HepG2 (cell line): ENCODE data around the gene TNFAIP8L2. TPM values are rescaled to one million over a fixed set of nuclear protein-coding genes. Genes with fewer than 3 reads are reported as not detected.

Source experiments
- ATF5 ChIP-seq: sonication (generic); formaldehyde crosslinking; IDR thresholded peaks from 2 replicates; pipeline ENCODE4 v1.4.0; 2020; ENCODE audit warnings: mild to moderate bottlenecking, low read depth, missing genetic modification reagents
- BCL6 ChIP-seq: IDR thresholded peaks from 2 replicates; pipeline ENCODE4 v1.6.1; 2016; ENCODE audit warnings: missing genetic modification reagents, missing compliant biosample characterization
- BCLAF1 ChIP-seq: fragments of 450-650 bp; IDR thresholded peaks from 2 replicates; pipeline ENCODE4 v1.6.1; 2017; ENCODE audit warnings: mild to moderate bottlenecking
- CHD2 ChIP-seq: IDR thresholded peaks from 2 replicates; pipeline ENCODE4 v1.6.1; 2011; ENCODE audit warnings: low read depth, low read length, improper control_type of control experiment
- DNMT3B ChIP-seq: conservative IDR thresholded peaks from 2 replicates; pipeline ENCODE4 v1.6.1; 2016; ENCODE audit warnings: missing biosample characterization, control low read depth
- GMEB2 ChIP-seq: IDR thresholded peaks from 2 replicates; pipeline ENCODE4 v1.6.1; 2016; ENCODE audit warnings: missing biosample characterization, missing genetic modification reagents, low read depth
- ISL2 ChIP-seq: sonication (generic); formaldehyde crosslinking; IDR thresholded peaks from 2 replicates; pipeline ENCODE4 v1.5.0; 2020; ENCODE audit warnings: missing genetic modification reagents
- KDM5A ChIP-seq: fragments of 200-600 bp; sonication (generic); IDR thresholded peaks from 2 replicates; pipeline ENCODE4 v1.7.0; 2018; ENCODE audit warnings: antibody characterized with exemption, mild to moderate bottlenecking, low read length, borderline replicate concordance
- KDM6A ChIP-seq: IDR thresholded peaks from 2 replicates; pipeline ENCODE4 v1.6.1; 2016; ENCODE audit warnings: low read depth
- MAFG ChIP-seq: sonication (generic); formaldehyde crosslinking; IDR thresholded peaks from 2 replicates; pipeline ENCODE4 v1.5.1; 2020; ENCODE audit warnings: mild to moderate bottlenecking, missing genetic modification reagents
- PHB2 ChIP-seq: fragments of 450-650 bp; IDR thresholded peaks from 2 replicates; pipeline ENCODE4 v1.6.1; 2018; ENCODE audit not compliant: partially characterized antibody
- PHF5A ChIP-seq: IDR thresholded peaks from one replicate; pipeline ENCODE4 v1.6.1; 2018; ENCODE audit warnings: low read depth, missing genetic modification reagents; ENCODE audit not compliant: unreplicated experiment
- RAD51 ChIP-seq: fragments of 450-650 bp; IDR thresholded peaks from 2 replicates; pipeline ENCODE4 v1.6.1; 2016; ENCODE audit warnings: borderline replicate concordance
- SIN3B ChIP-seq: fragments of 150-350 bp; IDR thresholded peaks from 2 replicates; pipeline ENCODE4 v1.6.1; 2014; ENCODE audit warnings: low read length
- TAF15 ChIP-seq: fragments of 200-400 bp; formaldehyde crosslinking; IDR thresholded peaks from one replicate; pipeline ENCODE4 v1.6.1; 2018; ENCODE audit warnings: mild to moderate bottlenecking, low read depth, low read length; ENCODE audit not compliant: poor library complexity, severe bottlenecking
- TCF7L2 ChIP-seq: IDR thresholded peaks from 2 replicates; pipeline ENCODE4 v1.6.1; 2011; ENCODE audit warnings: mild to moderate bottlenecking, low read depth, low read length, moderate library complexity
- ZMAT3 ChIP-seq: sonication (generic); formaldehyde crosslinking; conservative IDR thresholded peaks from 2 replicates; pipeline ENCODE4 v1.7.0; 2021; ENCODE audit warnings: missing genetic modification reagents
- ZNF17 ChIP-seq: sonication (generic); formaldehyde crosslinking; IDR thresholded peaks from 2 replicates; pipeline ENCODE4 v1.5.0; 2020; ENCODE audit warnings: mild to moderate bottlenecking, missing genetic modification reagents
- ZNF331 ChIP-seq: sonication (generic); formaldehyde crosslinking; IDR thresholded peaks from 2 replicates; pipeline ENCODE4 v1.4.0; 2020; ENCODE audit warnings: missing genetic modification reagents
- ZNF362 ChIP-seq: sonication (generic); formaldehyde crosslinking; IDR thresholded peaks from 2 replicates; pipeline ENCODE4 v1.4.0; 2020; ENCODE audit warnings: missing genetic modification reagents, mild to moderate bottlenecking, borderline replicate concordance
- ZXDC ChIP-seq: sonication (generic); formaldehyde crosslinking; IDR thresholded peaks from 2 replicates; pipeline ENCODE4 v1.5.0; 2020; ENCODE audit warnings: mild to moderate bottlenecking, missing genetic modification reagents
- polyA plus RNA-seq, 8 experiments: library from polyadenylated mRNA; depleted of rRNA in 3 of 8; stranded (reverse) in 7 of 8; unstranded in 1 of 8; fragments of >200 nt; fragmentation: Illumina TruSeq in 4 of 8; extraction: Trizol in 4 of 8; gene quantifications; 2 replicates each; pipeline versions ENCODE4 v1.2.1 to v1.2.3, GENCODE V29; 2011 to 2016; ENCODE audit warnings: low read depth in 4 of 8, missing spikeins in 1 of 8, mixed read lengths in 1 of 8; ENCODE audit not compliant: insufficient read depth in 1 of 8
- total RNA-seq, 5 experiments: library from RNA; depleted of rRNA; stranded (reverse); fragments of >200 nt; fragmentation: Illumina TruSeq; extraction: Trizol; gene quantifications; 2 replicates each; pipeline ENCODE4 v1.2.3, GENCODE V29; 2016; ENCODE audit warnings: low read depth in 1 of 5

Gene TNFAIP8L2
- total and polyA plus RNA-seq, 2 of the 13 experiments (the other 11 are each of a cell fraction or from before 2014, with no cell fraction given): not detected

- TF ChIP-seq PHB2: no peak
- TF ChIP-seq BCLAF1: no peak
- TF ChIP-seq ATF5 (CRISPR knock-in tag): no peak
- TF ChIP-seq GMEB2: no peak
- TF ChIP-seq DNMT3B: no peak
- no peak for TF ChIP-seq TCF7L2
- TF ChIP-seq ZNF331 (CRISPR knock-in tag): no peak
- no peak for TF ChIP-seq ZXDC (CRISPR knock-in tag)
- no peak for TF ChIP-seq KDM5A
- TF ChIP-seq BCL6: no peak
- no peak for TF ChIP-seq TAF15
- no peak for TF ChIP-seq ZNF17 (CRISPR knock-in tag)
- TF ChIP-seq PHF5A (CRISPR knock-in tag): no peak
- no peak for TF ChIP-seq MAFG (CRISPR knock-in tag)
- TF ChIP-seq CHD2: no peak
- TF ChIP-seq ZNF362: 0 out of 2 replicates have a peak, but pooled peaks have one; percentile 11
- 0 out of 2 replicates have a peak, but pooled peaks have one; percentile 46 for TF ChIP-seq ISL2 (CRISPR knock-in tag)
- no peak for TF ChIP-seq SIN3B
- TF ChIP-seq KDM6A: 0 out of 2 replicates have a peak, but pooled peaks have one; percentile 19
- TF ChIP-seq ZMAT3 (CRISPR knock-in tag): 0 out of 2 replicates have a peak, but pooled peaks have one; percentile 47
- no peak for TF ChIP-seq RAD51
Observed at GRCh38 chr1:151146412-151147131, 9.9 kb upstream of the TNFAIP8L2 start, which contains the start of gene SEMA6C (continued).
